Peyer's patch (tissue), 4 donors: Measurements from ENCODE around the gene ARHGAP15.

Experiments
- CTCF ChIP-seq, 6 experiments: fragments of 450-650 bp in 4 of 6; fragments of 200-600 bp in 2 of 6; sonication (generic) in 1 of 6; IDR thresholded peaks; one replicate each; pipeline ENCODE4 v1.5.1; 2017 to 2019; ENCODE audit warnings: antibody characterized with exemption in 6 of 6, mild to moderate bottlenecking in 3 of 6, moderate library complexity in 1 of 6
- POLR2A ChIP-seq, 2 donors: fragments of 450-650 bp; IDR thresholded peaks; one replicate each; pipeline ENCODE4 v1.5.1; 2017; ENCODE audit warnings: antibody characterized with exemption in 2 of 2, mild to moderate bottlenecking in 2 of 2, moderate library complexity in 2 of 2

- TF ChIP-seq CTCF (IDR thresholded peaks at IDR 0.05) = no peak
- TF ChIP-seq POLR2A (IDR thresholded peaks at IDR 0.05) = no peak
Observed at GRCh38 chr2:143190431-143190830, 61.2 kb downstream of the ARHGAP15 start.
